TTC549 (cell line): ENCODE measurements around the gene DOC2A.
A peak's percentile ranks its signal among the peaks of the same experiment; 100 is the strongest.

Experiments
- FAIRE-seq: peaks from 2 replicates; lab custom pipeline; 2012; peaks lifted over from hg19 to GRCh38; lab: Jason Lieb, UNC

The DOC2A gene

GRCh38 chr16:29989111-29989858, 21.5 kb downstream of the DOC2A start:
- FAIRE-seq: no peak

- no peak for FAIRE-seq
Observed at GRCh38 chr16:29988346-29989075, 22.3 kb downstream of the DOC2A start.

- FAIRE-seq: no peak
Observed at GRCh38 chr16:29987371-29988085, 23.3 kb downstream of the DOC2A start.

GRCh38 chr16:29986931-29987330, 23.9 kb downstream of the DOC2A start:
- no peak for FAIRE-seq

GRCh38 chr16:29986231-29986630, 24.6 kb downstream of the DOC2A start:
- no peak for FAIRE-seq

DNA sequence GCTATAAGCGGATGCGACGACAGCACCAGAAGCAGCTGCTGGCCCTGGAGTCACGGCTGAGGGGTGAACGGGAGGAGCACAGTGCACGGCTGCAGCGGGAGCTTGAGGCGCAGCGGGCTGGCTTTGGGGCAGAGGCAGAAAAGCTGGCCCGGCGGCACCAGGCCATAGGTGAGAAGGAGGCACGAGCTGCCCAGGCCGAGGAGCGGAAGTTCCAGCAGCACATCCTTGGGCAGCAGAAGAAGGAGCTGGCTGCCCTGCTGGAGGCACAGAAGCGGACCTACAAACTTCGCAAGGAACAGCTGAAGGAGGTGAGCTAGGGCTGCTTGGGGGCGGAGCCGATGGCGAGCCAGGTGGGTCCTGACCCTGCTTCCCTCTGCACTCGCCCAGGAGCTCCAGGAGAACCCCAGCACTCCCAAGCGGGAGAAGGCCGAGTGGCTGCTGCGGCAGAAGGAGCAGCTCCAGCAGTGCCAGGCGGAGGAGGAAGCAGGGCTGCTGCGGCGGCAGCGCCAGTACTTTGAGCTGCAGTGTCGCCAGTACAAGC, 25.5 kb downstream of the DOC2A start:
- no peak for FAIRE-seq

GRCh38 chr16:29984764-29985147, 26.1 kb downstream of the DOC2A start:
- no peak for FAIRE-seq

DNA sequence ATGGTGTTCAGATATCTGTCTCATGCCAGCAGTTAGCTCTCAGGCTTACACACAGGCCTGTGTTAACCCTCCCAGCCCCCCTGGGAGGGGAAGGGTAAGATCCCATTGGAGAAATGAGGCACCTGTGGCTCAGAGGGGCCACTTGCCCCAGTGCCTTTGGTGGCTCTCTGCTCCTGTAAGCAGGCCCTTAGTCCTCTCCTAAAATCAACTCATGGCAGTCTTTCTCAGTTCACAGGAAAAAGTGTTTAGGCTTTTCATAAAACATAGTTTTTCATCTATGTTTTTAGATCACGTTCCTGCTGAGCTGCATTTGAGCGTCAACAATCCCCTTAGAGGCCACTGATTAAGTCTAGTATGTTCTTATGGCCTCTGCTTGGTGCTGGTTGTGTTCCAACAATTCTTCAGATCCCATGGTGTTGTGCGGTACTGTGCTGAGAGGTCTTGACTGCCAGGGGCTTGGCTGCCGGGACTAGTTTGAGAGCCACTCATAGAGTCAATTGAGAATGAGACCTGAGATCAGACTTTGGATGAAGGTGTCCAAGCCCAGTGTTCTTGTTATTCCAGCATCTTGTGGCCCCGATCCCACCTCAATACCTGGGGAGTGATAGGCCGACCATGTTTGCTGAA, 26.6 kb downstream of the DOC2A start:
- no peak for FAIRE-seq

GRCh38 chr16:29983420-29984136, 27.2 kb downstream of the DOC2A start:
- no peak for FAIRE-seq

DNA sequence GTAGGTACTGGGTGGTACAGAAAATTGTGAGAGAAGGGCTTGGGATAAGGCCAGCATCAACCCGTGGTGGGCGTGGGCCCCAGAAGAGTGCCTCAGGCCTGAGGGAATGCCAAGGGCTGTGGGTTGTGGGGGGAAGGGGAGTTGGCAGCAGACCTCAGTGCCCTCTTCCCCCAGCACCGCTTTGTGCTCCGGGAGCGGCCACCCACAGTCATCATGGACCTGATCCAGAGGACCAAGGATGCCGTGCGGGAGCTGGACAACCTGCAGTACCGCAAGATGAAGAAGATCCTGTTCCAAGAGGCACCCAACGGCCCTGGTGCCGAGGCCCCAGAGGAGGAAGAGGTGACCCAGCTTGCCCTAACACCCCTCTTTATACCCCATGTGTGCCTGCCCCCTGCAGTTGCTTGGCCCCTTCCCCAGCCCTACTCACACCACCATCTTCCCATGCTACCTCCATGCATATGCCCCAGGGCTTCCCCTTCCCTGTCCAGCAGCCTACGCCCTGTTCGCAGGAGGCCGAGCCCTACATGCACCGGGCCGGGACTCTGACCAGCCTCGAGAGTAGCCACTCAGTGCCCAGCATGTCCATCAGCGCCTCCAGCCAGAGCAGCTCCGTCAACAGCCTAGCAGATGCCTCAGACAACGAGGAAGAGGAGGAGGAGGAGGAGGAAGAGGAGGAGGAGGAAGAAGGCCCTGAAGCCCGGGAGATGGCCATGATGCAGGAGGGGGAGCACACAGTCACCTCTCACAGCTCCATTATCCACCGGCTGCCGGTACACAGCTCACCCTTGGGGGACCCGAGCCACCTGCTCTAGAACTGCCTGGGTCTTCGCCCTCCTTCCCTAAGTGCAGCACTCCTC, 28.0 kb downstream of the DOC2A start:
- FAIRE-seq: no peak

- FAIRE-seq: no peak
Observed at GRCh38 chr16:29978564-29979270, 32.1 kb downstream of the DOC2A start.

GRCh38 chr16:29978081-29978480, 32.7 kb downstream of the DOC2A start:
- FAIRE-seq: no peak

DNA sequence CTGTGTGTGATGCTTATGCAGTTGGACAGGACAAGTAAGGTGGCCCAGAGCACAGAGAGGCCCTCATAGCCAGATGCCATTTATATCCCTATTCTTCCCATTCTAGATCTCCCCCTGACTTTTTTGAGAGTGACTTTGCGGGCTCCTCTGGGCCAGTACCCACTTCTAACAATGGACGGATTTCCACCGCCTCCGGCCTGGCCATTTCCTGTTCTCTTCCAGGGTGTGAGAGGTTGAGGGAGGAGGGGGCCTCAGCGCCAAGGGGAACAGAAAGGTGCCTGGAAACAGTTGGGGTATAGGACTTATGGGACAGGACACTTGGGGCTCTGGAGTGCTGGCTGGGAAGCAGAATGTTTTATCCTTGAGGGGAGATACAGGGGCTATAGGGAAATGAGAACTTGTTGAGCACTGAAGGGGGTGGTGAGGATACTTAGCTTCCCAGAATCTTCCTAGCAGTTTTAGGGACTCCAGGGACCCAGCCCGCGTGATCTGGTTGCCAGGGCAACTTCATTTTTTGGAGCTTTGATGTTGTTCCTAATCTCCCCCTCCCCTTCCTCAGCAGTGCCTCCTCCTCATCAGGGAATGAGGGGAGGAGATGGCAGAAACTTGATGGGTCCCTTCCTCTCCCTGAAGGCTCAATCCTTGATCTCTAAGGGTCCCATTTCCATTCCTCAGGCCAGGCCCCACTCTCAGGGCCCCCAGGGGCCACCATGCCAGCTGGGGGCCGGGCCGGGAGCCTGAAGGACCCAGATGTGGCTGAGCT, 33.6 kb downstream of the DOC2A start:
- no peak for FAIRE-seq

DNA sequence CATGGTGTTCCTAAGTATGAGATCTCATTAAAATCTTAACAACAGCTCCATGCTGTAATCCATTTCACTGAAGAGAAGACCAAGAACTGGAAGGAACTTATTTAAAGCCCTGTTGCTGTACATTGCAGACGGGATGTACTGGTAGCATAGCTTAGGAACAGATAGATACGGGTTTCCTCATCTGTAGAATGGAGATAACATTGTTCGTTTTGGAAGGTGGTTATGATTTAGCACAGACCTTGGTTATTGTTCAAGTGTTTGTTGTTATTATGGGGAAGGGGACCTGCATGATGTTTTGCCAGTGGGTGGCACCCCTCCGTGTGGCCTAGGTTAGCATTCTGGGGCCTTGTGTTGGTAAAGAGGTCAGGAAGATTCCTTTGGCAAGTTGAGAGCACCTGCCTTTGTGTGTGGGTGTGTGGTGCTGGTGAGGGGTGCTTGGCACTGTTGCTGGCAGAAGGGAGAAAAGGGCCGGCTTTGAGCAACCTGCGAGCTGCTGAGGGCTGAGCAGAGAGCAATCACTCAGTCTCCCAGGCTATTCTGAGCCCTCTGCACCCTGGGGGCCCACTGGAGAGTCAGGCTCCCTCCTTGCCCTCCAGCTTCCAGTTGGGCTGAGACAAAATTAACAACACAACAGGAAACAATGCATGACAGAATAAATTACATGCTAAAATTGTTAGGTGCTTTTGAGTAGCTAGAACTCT, 34.9 kb downstream of the DOC2A start:
- FAIRE-seq: no peak

DNA sequence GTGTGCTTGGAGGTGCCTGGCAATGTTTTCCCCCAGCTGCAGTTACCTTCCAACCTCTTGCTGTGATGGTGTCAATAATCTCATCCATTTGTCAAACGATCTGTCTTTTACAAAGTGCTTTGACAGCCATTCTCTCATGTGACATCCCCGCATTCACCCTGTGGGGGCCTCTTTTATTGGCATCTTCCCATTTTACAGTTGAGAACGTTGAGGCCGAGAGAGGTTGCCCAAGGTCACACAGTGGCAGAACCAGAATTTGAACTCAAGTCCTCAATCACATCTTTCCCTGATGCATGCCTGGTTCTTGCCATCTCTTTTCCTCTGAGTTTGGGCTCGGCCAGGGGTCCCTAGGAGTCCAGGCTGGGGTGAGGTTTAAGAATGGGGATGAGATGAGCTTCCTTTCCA, 35.7 kb downstream of the DOC2A start:
- no peak for FAIRE-seq

DNA sequence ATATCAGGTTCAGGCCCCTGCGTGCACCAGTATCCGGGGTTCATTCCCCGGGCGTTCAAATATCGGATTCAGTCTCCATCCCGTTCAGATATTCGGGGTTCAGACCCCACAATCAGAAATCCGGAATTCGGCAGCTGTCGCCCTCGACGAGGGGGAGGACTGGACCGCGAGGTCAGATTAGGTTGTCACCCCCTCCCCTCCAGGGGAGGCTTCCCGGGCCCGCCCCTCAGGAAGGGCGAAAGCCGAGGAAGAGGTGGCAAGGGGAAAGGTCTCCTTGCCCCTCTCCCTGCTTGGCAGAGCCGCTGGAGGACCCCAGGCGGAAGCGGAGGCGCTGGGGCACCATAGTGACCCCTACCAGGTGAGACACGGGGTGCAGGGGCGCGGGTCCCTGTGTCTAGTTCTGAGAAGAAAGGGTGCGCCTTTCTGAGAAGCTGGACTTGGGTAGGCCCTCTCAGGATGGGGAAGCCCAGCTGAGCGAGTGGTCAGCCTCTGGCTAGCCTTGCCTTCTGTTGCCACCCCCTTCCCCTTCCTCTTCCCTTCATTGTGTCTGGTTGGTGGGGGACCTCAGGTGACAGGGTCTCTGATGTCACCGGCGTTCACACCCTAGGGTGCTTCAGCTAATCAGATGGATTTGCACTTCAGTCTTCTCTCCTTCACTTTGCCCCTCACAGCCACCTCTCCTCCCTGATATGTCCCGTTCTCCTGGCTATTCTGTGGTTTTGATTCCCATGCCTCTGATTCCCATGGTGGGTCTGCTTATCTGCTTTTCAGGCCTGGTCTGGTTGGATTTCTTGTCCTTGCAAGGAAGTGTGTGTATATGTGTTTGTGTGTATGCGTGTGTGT, 36.3 kb downstream of the DOC2A start:
- FAIRE-seq: no peak

- FAIRE-seq: peak; percentile 32
Observed at GRCh38 chr16:29973384-29974246, 37.2 kb downstream of the DOC2A start, which contains the start of gene TAOK2. TAOK2 (plus strand) TSS chr16:29973868; CDS start chr16:29977773, 3,905 bp downstream.
